GM19025 (cell line): ENCODE data around the gene PPT2.
"Not testable (repeated sequence)": the region's sequence is repeated elsewhere in the genome, so short reads cannot be mapped to it uniquely, and the experiment has no call there.

Experiments
- ATAC-seq: cut with Tn5 transposase; IDR thresholded peaks from one replicate; pipeline ENCODE4 v1.9.1; 2021; ENCODE audit warnings: mild to moderate bottlenecking, low read depth, moderate library complexity; ENCODE audit not compliant: unreplicated experiment

Gene PPT2

GRCh38 chr6:32187725-32188380 lies 33.9 kb downstream of the PPT2 start:
- ATAC-seq = not testable (repeated sequence)

DNA sequence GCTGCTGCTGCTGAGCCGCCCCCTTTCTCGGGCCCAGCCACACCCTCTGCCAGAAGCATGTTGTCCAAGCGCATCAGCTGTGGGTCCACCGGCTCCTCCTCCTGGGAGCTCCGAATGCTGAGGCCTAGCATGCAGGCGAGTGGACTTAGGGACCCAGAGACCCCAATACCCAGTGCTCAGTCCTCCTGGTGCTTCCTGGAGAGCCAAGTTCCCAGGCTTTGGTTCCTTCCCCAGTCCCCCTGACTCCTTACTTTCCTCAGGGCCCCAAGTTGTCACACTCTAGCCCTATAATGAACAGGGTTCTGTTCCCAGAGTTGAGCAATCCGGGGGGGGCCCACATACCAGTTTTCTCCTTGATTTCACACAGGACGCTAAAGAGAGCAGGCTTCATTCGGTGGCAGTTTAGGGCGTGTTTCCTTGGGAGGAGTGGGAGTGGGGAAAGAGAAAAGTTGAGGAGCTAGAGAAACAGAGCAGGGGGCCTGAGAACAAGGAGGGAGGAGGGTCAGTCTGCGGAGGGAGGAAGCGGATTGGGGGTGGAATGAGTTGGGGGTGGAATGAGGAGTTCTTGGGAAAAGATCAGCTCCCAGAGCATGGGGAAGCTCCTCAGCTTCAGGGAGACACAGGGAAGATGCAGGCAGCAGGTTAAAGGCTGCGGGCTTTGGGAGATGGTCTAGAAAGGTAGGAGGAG lies 34.6 kb downstream of the PPT2 start:
- no peak for ATAC-seq

GRCh38 chr6:32189069-32189741 lies 35.3 kb downstream of the PPT2 start:
- no peak for ATAC-seq

GRCh38 chr6:32189742-32190053 lies 35.8 kb downstream of the PPT2 start:
- no peak for ATAC-seq

DNA sequence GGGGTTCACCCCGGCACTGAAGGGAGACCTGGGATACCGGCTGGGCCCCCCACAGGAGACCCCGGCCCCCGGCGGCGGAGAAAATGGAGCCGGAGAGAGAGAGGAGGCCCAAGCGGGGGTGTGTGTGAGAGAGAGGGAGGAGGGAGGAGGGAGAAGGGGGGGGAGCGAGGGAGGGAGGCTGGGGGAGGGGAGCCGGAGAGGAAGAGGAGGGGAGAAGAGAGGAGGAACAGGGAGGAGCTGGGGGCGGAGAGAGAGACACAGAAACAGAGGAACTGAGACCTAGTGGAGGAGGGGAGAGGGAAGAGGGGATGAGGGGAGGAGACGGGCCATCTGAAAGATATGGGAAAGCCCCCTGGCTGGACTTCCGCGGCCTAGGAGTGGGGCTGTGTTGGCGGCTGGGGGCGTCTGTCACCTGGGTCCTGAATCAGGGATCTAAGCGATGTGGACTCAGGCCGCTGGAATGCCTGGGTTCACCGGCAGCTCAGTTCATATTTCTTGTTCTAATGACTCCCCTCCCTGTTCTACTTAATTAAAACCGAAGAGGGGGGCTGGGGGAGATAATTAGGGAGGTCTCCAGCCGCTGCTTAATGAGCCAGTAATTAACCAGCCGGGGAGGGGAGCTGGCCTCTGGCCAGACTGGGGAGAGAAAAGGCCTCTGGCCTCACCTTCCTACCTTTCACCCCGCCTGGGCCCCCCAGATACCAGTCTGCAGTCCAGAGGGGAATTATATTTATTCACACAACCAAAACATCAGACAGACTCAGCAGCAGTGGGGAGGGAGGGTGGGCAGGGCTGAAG lies 36.3 kb downstream of the PPT2 start, which contains the start of gene PBX2:
Gene PBX2, minus strand, starts transcription at position 149 of the 798 bp plus-strand sequence. CDS start 287 bp downstream, outside the sequence.
- ATAC-seq = peak; percentile 52

DNA sequence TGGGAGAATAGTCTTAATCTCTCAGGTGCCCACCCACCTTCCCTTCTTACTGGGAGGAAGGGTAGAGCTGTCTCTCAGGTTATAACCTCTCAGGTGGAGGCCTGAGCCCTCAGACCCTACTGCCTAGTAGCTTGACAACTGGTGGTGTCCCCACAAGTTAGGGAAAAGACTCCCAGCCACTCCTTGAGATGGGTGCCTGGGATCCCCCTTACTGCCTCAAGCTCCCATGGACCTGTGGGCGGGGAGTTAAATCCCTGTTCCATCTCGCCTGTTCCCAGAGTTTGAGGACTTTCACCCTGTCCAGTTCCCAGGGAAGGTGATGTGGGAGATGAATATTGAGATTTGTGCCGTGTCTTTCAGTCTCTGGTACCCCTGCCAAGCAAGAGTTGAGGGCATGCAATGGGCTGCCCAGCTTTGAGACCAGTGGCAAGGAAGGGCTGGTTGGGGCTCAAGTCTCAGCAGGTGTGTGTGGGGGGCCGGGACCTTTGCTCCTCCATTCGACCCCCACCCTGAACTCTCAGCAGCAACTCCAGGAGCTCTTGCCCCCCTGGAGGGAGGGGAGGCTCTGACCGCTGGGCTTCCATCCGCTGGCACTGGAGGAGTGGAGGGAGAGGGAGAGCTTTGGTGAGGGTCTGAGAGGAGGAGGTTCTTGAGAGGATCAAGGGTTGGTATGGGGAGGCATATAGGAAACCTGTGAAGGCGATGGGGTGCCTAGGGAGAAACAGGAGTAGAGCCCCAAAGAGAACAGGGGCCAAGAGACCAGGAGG lies 37.2 kb downstream of the PPT2 start:
- ATAC-seq = no peak

- no peak for ATAC-seq
These were observed 38.0 kb downstream of the PPT2 start for GRCh38 chr6:32191696-32192607.

GRCh38 chr6:32192608-32193039 lies 38.7 kb downstream of the PPT2 start, which contains the start of gene GPSM3:
Gene GPSM3 (minus strand): TSS chr6:32192643. CDS start chr6:32192513, 130 bp downstream.
- no peak for ATAC-seq

DNA sequence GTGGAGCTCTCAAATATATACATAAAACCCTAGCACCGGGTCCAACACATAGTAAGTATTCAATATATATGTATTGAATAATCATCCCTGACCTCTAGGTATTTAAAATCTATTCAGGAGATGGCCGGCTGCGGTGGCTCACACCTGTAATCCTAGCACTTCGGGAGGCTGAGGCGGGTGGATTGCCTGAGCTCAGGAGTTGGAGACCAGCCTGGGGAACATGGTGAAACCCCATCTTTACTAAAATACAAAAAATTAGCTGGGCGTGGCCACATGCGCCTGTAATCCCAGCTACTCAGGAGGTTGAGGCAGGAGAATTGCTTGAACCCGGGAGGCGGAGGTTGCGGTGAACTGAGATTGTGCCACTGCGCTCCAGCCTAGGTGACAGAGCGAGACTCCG lies 39.2 kb downstream of the PPT2 start:
- not testable (repeated sequence) for ATAC-seq

- no peak for ATAC-seq
These were observed 40.4 kb downstream of the PPT2 start for GRCh38 chr6:32194388-32194787.

GRCh38 chr6:32194825-32195651 lies 41.1 kb downstream of the PPT2 start:
- ATAC-seq = no peak

- peak; percentile 68 for ATAC-seq
These were observed 41.6 kb downstream of the PPT2 start for GRCh38 chr6:32195652-32195901.

GRCh38 chr6:32195902-32196681 lies 42.2 kb downstream of the PPT2 start:
- ATAC-seq = peak; percentile 86

DNA sequence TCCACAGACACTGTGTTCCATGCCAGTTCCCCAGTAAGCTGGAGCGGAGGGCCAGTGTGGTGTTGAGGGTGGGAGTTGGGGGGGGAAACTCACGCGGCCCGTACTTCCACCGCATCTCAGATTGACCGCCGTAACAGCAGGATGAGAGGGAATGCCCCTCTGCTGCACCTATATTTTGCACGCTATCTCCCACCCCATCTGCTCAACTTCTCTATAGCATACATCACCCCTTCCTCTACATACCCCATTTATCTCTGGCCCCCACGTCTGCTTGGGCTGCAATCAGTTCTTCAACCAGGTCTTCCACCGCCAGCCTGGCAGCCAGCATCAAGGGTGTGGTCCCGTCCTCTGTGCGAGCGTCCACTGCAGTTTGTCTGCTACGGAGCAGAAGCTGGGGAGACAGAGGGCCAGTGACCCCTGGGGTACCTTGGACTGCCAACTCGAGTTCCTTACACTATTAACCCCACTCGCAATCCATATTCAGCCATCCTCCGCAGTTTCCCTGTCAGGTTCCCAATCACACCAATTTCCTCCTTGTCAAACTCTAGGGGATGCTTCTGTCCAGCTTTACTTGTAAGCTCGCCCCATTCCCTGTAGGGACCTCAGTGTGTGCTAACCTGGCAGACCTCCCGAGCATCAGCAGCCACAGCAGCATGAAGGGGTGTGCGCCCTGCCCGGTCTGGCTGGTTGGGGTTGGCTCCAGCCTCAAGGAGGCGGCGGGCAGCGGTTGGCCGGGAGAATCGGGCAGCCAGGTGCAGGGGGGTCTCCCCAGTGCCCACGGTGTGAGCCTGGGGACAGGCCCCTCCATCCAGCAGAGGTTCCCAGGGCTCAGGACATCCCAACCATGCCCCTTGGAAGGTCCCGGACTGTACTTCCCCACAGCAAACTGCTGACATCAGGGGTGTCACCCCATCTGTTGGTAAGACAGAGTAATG lies 43.0 kb downstream of the PPT2 start:
- no peak for ATAC-seq

DNA sequence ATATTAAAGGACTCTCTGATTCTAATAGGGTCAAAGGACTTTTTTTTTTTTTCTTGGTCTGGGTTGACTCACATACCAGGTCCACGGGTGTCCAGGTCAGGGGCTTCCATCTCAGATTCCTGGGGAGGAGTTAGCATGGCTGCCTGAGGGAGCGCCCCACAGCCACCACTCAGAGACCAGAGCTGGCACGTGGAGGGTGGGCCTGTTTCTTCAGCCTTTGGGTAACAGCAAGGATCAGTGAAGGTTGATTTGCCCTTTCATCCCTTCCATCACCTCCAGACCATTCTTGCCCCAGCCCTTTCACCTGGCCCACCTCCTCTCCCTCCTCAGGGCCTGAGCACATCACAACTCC lies 44.4 kb downstream of the PPT2 start:
- no peak for ATAC-seq

- no peak for ATAC-seq
These were observed 44.9 kb downstream of the PPT2 start for GRCh38 chr6:32198866-32199265.
